Spleen (tissue), 11 donors: ENCODE measurements around the gene SCN1B. TPM values are rescaled to one million over a fixed set of nuclear protein-coding genes. Genes with fewer than 3 reads are reported as not detected.

Experiments
- DNase-seq: peaks from one replicate; pipeline ENCODE4 v3.0.0-alpha.2; 2020
- H3K27ac ChIP-seq, 8 donors: fragments of 200-600 bp; sonication (generic) in 7 of 8; 1 replicate in 4 of 8; 2 replicates in 4 of 8; pipeline versions ENCODE4 v1.5.0 to v1.8.0; 2016 to 2021; ENCODE audit warnings: inconsistent platforms in 4 of 8, mild to moderate bottlenecking in 4 of 8, moderate library complexity in 1 of 8
- H3K27me3 ChIP-seq, 7 donors: fragments of 200-600 bp; sonication (generic) in 6 of 7; replicated peaks in 1 of 7; 1 replicate in 4 of 7; 2 replicates in 3 of 7; pipeline versions ENCODE4 v1.5.0 to v1.8.0; 2016 to 2021; ENCODE audit warnings: inconsistent platforms in 3 of 7, mild to moderate bottlenecking in 1 of 7
- H3K36me3 ChIP-seq, 6 donors: fragments of 200-600 bp; sonication (generic) in 5 of 6; 1 replicate in 4 of 6; 2 replicates in 2 of 6; pipeline versions ENCODE4 v1.5.0 to v1.8.0; 2016 to 2021; ENCODE audit warnings: inconsistent platforms in 2 of 6
- H3K4me1 ChIP-seq, 6 donors: fragments of 200-600 bp; sonication (generic) in 5 of 6; 1 replicate in 3 of 6; 2 replicates in 3 of 6; pipeline versions ENCODE4 v1.5.0 to v1.8.0; 2016 to 2021; ENCODE audit warnings: inconsistent platforms in 3 of 6
- H3K4me3 ChIP-seq, 8 donors: fragments of 200-600 bp; sonication (generic) in 7 of 8; 1 replicate in 4 of 8; 2 replicates in 4 of 8; pipeline versions ENCODE4 v1.5.0 to v1.8.0; 2016 to 2021; ENCODE audit warnings: inconsistent platforms in 4 of 8, mild to moderate bottlenecking in 4 of 8, moderate library complexity in 2 of 8
- H3K9me3 ChIP-seq, 8 donors: fragments of 200-600 bp; sonication (generic) in 7 of 8; 1 replicate in 4 of 8; 2 replicates in 4 of 8; pipeline versions ENCODE4 v1.5.0 to v1.8.0; 2016 to 2021; ENCODE audit warnings: inconsistent platforms in 4 of 8
- POLR2A ChIP-seq, 3 donors: fragments of 450-650 bp; IDR thresholded peaks; one replicate each; pipeline ENCODE4 v1.5.1; 2017; ENCODE audit warnings: antibody characterized with exemption in 3 of 3, mild to moderate bottlenecking in 1 of 3
- POLR2AphosphoS5 ChIP-seq, 3 donors: sonication (generic); formaldehyde crosslinking; IDR thresholded peaks; one replicate each; pipeline ENCODE4 v1.5.1; 2017; ENCODE audit warnings: antibody characterized with exemption in 3 of 3
- WGBS, 5 donors: extraction: QIAGEN DNeasy Blood & Tissue Kit in 3 of 5; methylation state at CpG; one replicate each; pipeline versions ENCODE4 v1.1.5 to v1.1.7; 2013 to 2018; 5-methylcytosine and 5-hydroxymethylcytosine counted together
- intact Hi-C: fragments of 100-400 bp; cut with DNase I; formaldehyde crosslinking; loops from one replicate; pipeline ENCODE4 v1.15.0; 2023; ENCODE audit warnings: low total_unique reads
- polyA plus RNA-seq, 3 donors: library from polyadenylated mRNA; stranded (reverse); fragments of 200-250 nt; gene quantifications; one replicate each; pipeline ENCODE4 v1.2.1, GENCODE V29; 2013
- total RNA-seq, 7 donors: library from RNA; depleted of rRNA in 3 of 7; stranded (reverse); fragments of >200 nt in 3 of 7; fragmentation: NEBNext Ultra II Directional in 4 of 7; extraction: Animal tissue kit (Norgen Biotek cat#: 25700) in 4 of 7; gene quantifications; one replicate each; pipeline versions ENCODE4 v1.1.0 to v1.2.1, GENCODE V29; 2016 to 2021
- TF ChIP-seq, protein P1 (sequence below), 11 experiments: fragments of 200-600 bp in 7 of 11; fragments of 450-650 bp in 4 of 11; sonication (generic) in 4 of 11; IDR thresholded peaks in 8 of 11; conservative IDR thresholded peaks in 3 of 11; 1 replicate in 7 of 11; 2 replicates in 4 of 11; pipeline versions ENCODE4 v1.4.0 to v1.8.0; 2016 to 2021; ENCODE audit warnings: antibody characterized with exemption in 11 of 11, inconsistent platforms in 4 of 11, mild to moderate bottlenecking in 1 of 11
- donor health status: healthy with polysubstance abuse.
- donor health status: DM: no; HTN: no; CAD: no; lungs with moderate emphysema.
- donor health status: DM: no; HTN: no; CAD: no.
- donor health status: Bipolar disorder and iron deficiency.
- donor health status: healthy.
- donor health status: DM: no; HTN: no; CAD: no.
- donor health status: DM: yes; HTN: yes; CAD: no.

SCN1B gene
- total and polyA plus RNA-seq, 10 donors = 3.7 to 28.1 (median 13.1) TPM

DNA sequence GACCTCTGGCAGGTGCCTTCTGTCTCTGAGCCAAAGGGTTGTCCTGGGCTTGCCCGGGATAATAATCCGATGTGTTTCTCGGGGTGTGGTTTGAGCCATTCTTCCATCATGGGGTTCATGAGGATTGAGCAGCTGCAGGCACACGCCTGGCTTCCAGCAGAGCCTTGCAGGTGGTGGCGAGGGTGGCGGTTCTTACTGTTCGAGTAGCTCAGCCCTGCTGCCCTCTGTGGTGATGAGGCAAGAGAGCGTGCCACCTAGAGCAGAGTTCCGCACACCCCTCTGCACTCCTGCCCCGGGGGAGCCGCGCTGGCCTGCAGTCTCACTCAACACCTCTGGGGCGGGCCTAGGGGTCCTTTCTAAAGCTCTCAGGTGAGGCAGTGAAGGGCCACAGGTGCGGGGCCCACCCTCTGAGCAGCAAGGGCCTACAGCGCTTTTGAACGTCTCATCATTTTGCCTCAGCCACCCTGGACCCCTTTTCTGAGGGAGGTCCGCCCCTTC is 3.8 kb downstream of the SCN1B start:
- Histone ChIP-seq H3K9me3 (no peaks in the 10 kb centered on the region), H3K27me3 (peaks cover 0 to 35% (median 7%) of the 10 kb centered on the region in 7 donors), H3K4me1 (peaks cover 13 to 59% (median 39%) of the 10 kb centered on the region in 6 donors), H3K36me3 (peaks cover 0 to 16% (median 0%) of the 10 kb centered on the region in 6 donors), H3K27ac (no peak overlapping the region), H3K4me3 (no peak overlapping the region)
- no peak for DNase-seq
- WGBS, 5 donors = 86 to 98% (median 92%) methylated on average over 13 to 17 of the region's 17 CpGs
- TF ChIP-seq POLR2A (IDR thresholded peaks at IDR 0.05) (no peak), POLR2AphosphoS5 (IDR thresholded peaks at IDR 0.05) (no peak)
- TF ChIP-seq, protein P1, sequence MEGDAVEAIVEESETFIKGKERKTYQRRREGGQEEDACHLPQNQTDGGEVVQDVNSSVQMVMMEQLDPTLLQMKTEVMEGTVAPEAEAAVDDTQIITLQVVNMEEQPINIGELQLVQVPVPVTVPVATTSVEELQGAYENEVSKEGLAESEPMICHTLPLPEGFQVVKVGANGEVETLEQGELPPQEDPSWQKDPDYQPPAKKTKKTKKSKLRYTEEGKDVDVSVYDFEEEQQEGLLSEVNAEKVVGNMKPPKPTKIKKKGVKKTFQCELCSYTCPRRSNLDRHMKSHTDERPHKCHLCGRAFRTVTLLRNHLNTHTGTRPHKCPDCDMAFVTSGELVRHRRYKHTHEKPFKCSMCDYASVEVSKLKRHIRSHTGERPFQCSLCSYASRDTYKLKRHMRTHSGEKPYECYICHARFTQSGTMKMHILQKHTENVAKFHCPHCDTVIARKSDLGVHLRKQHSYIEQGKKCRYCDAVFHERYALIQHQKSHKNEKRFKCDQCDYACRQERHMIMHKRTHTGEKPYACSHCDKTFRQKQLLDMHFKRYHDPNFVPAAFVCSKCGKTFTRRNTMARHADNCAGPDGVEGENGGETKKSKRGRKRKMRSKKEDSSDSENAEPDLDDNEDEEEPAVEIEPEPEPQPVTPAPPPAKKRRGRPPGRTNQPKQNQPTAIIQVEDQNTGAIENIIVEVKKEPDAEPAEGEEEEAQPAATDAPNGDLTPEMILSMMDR (IDR thresholded peaks at IDR 0.05 in 8 of 11, conservative IDR thresholded peaks at IDR 0.05 in 3 of 11) = no peak
- intact Hi-C loops = no loop called here

DNA sequence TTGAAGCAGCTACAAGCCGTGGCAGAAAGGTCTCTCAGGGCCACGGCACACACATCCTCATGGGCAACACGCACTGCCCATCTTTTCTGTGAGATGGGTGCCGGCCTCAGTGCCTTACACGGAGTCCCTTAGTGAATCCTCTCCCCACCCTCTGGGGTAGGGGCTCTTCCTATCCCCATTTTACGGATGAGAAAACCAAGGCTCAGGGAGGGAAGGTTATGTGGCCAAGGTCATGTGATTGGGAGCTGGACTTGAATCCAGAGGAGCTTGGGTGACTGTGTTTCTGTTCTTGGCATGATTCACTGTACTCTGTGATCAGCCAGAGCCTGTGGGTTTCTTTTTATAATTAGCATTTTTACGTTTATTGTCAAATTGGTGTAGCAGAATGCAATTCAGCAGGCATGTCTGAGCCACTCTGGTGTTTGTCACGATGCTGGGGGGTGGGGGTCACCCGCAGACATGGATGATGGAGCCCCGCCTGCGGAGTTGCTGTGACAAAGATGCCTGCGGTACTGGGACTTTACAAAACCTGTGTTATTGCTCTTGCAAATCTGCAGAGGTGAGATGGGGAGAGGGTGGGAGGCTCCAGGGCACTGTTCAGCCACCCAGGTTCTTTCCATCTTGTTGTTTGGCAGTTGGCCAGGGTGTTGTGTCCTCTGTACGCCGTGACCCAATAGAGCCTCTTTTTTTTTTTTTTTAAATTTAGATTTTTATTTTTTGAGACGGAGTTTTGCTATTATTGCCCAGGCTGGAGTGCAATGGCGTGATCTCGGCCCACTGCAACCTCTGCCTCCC is 4.5 kb downstream of the SCN1B start:
- WGBS, 5 donors = 82 to 93% (median 88%) methylated on average over 17 of the region's 17 CpGs
- Histone ChIP-seq H3K36me3 (peaks cover 0 to 16% (median 0%) of the 10 kb centered on the region in 6 donors), H3K4me1 (peaks cover 20 to 59% (median 44%) of the 10 kb centered on the region in 6 donors), H3K27ac (no peak overlapping the region), H3K27me3 (peaks cover 0 to 34% (median 5%) of the 10 kb centered on the region in 7 donors), H3K4me3 (no peak overlapping the region), H3K9me3 (no peaks in the 10 kb centered on the region)
- TF ChIP-seq POLR2AphosphoS5 (IDR thresholded peaks at IDR 0.05) (no peak), POLR2A (IDR thresholded peaks at IDR 0.05) (no peak)
- TF ChIP-seq, protein P1 (IDR thresholded peaks at IDR 0.05 in 8 of 11, conservative IDR thresholded peaks at IDR 0.05 in 3 of 11) = no peak
- no peak for DNase-seq
- intact Hi-C loops = no loop called here

DNA sequence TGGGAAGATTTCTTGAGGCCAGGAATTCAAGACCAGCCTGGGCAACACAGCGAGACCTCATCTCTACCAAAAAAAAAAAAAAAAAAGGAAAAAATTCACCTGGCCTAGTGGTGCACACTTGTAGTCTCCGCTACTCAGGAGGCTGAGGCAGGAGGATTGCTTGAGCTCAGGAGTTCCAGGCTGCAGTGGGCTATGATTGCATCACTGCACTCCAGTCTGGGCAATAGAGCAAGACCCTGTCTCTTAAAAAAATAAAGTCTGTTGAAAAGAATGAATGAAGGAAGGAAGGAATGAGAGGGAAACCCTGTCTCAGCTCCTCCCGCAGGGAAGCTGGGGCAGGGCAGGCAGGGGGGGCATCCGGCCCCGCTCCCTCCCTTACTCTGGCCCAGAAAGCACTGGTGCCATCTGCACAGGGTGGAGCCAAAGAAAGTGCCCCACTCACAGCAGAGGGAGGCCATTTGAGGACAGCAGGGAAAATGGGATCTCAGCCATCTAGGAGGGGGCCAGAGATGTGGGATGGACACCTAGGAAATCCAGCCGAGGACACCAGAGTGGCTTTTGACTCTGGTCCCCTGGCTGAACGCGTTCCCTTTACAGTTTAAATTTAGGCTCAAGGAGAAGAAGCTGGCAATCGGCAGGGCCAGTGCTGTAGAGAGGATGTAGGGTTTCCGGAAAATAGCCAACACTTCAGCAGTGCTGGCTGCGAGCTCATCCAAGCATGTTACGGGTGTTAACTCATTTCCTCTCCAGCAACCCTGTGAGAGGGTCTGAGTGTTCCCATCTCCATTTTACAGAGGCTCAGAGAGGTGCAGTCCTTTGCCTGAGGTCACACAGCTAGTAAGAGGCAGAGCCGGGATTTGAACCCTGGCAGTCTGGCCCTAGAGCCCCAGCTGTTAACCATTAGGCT is 7.7 kb downstream of the SCN1B start:
- peak overlapping the region in 7 of 8 donors; percentile 60 to 82 (median 79) for H3K27ac ChIP-seq

More for the DNA sequence above, 7.7 kb downstream of the SCN1B start:
- TF ChIP-seq POLR2A (IDR thresholded peaks at IDR 0.05) (no peak), POLR2AphosphoS5 (IDR thresholded peaks at IDR 0.05) (peak; percentile 74 to 77 (median 75))
- intact Hi-C loops = no loop called here
- Histone ChIP-seq H3K4me1 (peaks cover 44 to 62% (median 56%) of the 10 kb centered on the region in 6 donors), H3K36me3 (peaks cover 0 to 16% (median 0%) of the 10 kb centered on the region in 6 donors), H3K9me3 (no peaks in the 10 kb centered on the region), H3K27me3 (peaks cover 0 to 25% (median 0%) of the 10 kb centered on the region in 7 donors), H3K4me3 (peak overlapping the region in 1 of 8 donors; percentile 21)
- 18 to 50% (median 34%) methylated on average over 12 to 13 of the region's 13 CpGs for WGBS, 5 donors
- no peak for DNase-seq
